ENCODE data around the gene ATXN10.

The ATXN10 gene

GRCh38 chr22:45826520-45826919 is 154.9 kb downstream of the ATXN10 start:
- DNase-seq (ENCODE audit: low spot score) = no peak

GRCh38 chr22:45828841-45829240 is 157.2 kb downstream of the ATXN10 start:
- no peak for DNase-seq (ENCODE audit: low spot score)

GRCh38 chr22:45830531-45831245 is 159.1 kb downstream of the ATXN10 start:
- no peak for DNase-seq (ENCODE audit: low spot score)

GRCh38 chr22:45831394-45831793 is 159.8 kb downstream of the ATXN10 start:
- DNase-seq (ENCODE audit: low spot score) = no peak

- no peak for DNase-seq (ENCODE audit: low spot score)
Measured at GRCh38 chr22:45832180-45832579, 160.5 kb downstream of the ATXN10 start.

- no peak for DNase-seq (ENCODE audit: low spot score)
Measured at GRCh38 chr22:45832959-45833580, 161.4 kb downstream of the ATXN10 start.

GRCh38 chr22:45833613-45834012 is 162.0 kb downstream of the ATXN10 start:
- no peak for DNase-seq (ENCODE audit: low spot score)

GRCh38 chr22:45834241-45834640 is 162.6 kb downstream of the ATXN10 start:
- DNase-seq (ENCODE audit: low spot score) = no peak

- DNase-seq (ENCODE audit: low spot score) = no peak
Measured at GRCh38 chr22:45834795-45835194, 163.2 kb downstream of the ATXN10 start.

- no peak for DNase-seq (ENCODE audit: low spot score)
Measured at GRCh38 chr22:45836418-45837169, 165.0 kb downstream of the ATXN10 start.

- no peak for DNase-seq (ENCODE audit: low spot score)
Measured at GRCh38 chr22:45837508-45837907, 165.9 kb downstream of the ATXN10 start.

GRCh38 chr22:45838305-45838887 is 166.8 kb downstream of the ATXN10 start:
- no peak for DNase-seq (ENCODE audit: low spot score)

- DNase-seq (ENCODE audit: low spot score) = no peak
Measured at GRCh38 chr22:45840483-45840882, 168.8 kb downstream of the ATXN10 start.

GRCh38 chr22:45842291-45842991 is 170.8 kb downstream of the ATXN10 start:
- no peak for DNase-seq (ENCODE audit: low spot score)

GRCh38 chr22:45843031-45843430 is 171.4 kb downstream of the ATXN10 start:
- no peak for DNase-seq (ENCODE audit: low spot score)

- DNase-seq (ENCODE audit: low spot score) = no peak
Measured at GRCh38 chr22:45843986-45844385, 172.4 kb downstream of the ATXN10 start.

- no peak for DNase-seq (ENCODE audit: low spot score)
Measured at GRCh38 chr22:45845076-45845487, 173.4 kb downstream of the ATXN10 start.

- DNase-seq (ENCODE audit: low spot score) = no peak
Measured at GRCh38 chr22:45846952-45847351, 175.3 kb downstream of the ATXN10 start.

GRCh38 chr22:45848904-45849303 is 177.3 kb downstream of the ATXN10 start:
- no peak for DNase-seq (ENCODE audit: low spot score)

- DNase-seq (ENCODE audit: low spot score) = no peak
Measured at GRCh38 chr22:45852826-45853225, 181.2 kb downstream of the ATXN10 start.

GRCh38 chr22:45855961-45856360 is 184.3 kb downstream of the ATXN10 start:
- no peak for DNase-seq (ENCODE audit: low spot score)

- DNase-seq (ENCODE audit: low spot score) = no peak
Measured at GRCh38 chr22:45857519-45857918, 185.9 kb downstream of the ATXN10 start.
